ENCODE data around the gene SLC9C2. TPM values are rescaled to one million over a fixed set of nuclear protein-coding genes. Genes with fewer than 3 reads are reported as not detected.
A peak's percentile ranks its signal among the peaks of the same experiment; 100 is the strongest.

The SLC9C2 gene
- total RNA-seq, 1 experiment from 2014 or later: not detected

- H3K36me3 Mint-ChIP-seq (ENCODE audit: insufficient read depth, unreplicated experiment): no peaks in the 10 kb centered on the region
- BruUV-seq (replicated peaks): no TSS peak
- TF ChIP-seq, protein P1, sequence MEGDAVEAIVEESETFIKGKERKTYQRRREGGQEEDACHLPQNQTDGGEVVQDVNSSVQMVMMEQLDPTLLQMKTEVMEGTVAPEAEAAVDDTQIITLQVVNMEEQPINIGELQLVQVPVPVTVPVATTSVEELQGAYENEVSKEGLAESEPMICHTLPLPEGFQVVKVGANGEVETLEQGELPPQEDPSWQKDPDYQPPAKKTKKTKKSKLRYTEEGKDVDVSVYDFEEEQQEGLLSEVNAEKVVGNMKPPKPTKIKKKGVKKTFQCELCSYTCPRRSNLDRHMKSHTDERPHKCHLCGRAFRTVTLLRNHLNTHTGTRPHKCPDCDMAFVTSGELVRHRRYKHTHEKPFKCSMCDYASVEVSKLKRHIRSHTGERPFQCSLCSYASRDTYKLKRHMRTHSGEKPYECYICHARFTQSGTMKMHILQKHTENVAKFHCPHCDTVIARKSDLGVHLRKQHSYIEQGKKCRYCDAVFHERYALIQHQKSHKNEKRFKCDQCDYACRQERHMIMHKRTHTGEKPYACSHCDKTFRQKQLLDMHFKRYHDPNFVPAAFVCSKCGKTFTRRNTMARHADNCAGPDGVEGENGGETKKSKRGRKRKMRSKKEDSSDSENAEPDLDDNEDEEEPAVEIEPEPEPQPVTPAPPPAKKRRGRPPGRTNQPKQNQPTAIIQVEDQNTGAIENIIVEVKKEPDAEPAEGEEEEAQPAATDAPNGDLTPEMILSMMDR (IDR thresholded peaks at IDR 0.05; ENCODE audit: unreplicated experiment): no peak
- no peak overlapping the region for H3K27ac Mint-ChIP-seq (ENCODE audit: low read depth, unreplicated experiment)
- H3K4me1 Mint-ChIP-seq (ENCODE audit: insufficient read depth, unreplicated experiment): no peaks in the 10 kb centered on the region
- ChIA-PET CTCF (no interaction called here), POLR2A (no interaction called here)
- intact Hi-C loops (cut with micrococcal nuclease): no loop called here
- no peaks in the 10 kb centered on the region for H3K27me3 Mint-ChIP-seq (ENCODE audit: insufficient read depth, unreplicated experiment)
- DNase-seq (ENCODE audit: unreplicated experiment): peak; percentile 61
- no peak overlapping the region for H3K4me3 Mint-ChIP-seq (ENCODE audit: unreplicated experiment)
- no peaks in the 10 kb centered on the region for H3K9me3 Mint-ChIP-seq (ENCODE audit: unreplicated experiment)
Observed at GRCh38 chr1:173590557-173590956, 12.3 kb downstream of the SLC9C2 start.

GRCh38 chr1:173581383-173582079 is 21.3 kb downstream of the SLC9C2 start:
- POLR2A ChIA-PET: interaction anchor here (0.7 kb wide), 1 partner anchor 210 kb away, joined by 3 read pairs; no protein-coding TSS in a partner anchor
- Mint-ChIP-seq H3K27ac (ENCODE audit: low read depth, unreplicated experiment) (no peak overlapping the region), H3K4me1 (ENCODE audit: insufficient read depth, unreplicated experiment) (no peaks in the 10 kb centered on the region), H3K36me3 (ENCODE audit: insufficient read depth, unreplicated experiment) (no peaks in the 10 kb centered on the region), H3K4me3 (ENCODE audit: unreplicated experiment) (no peak overlapping the region), H3K9me3 (ENCODE audit: unreplicated experiment) (no peaks in the 10 kb centered on the region), H3K27me3 (ENCODE audit: insufficient read depth, unreplicated experiment) (no peaks in the 10 kb centered on the region)
- intact Hi-C loops (cut with micrococcal nuclease): no loop called here
- TF ChIP-seq, protein P1 (IDR thresholded peaks at IDR 0.05; ENCODE audit: unreplicated experiment): no peak
- no TSS peak for BruUV-seq (replicated peaks)
- CTCF ChIA-PET: interaction anchor here (0.7 to 1.2 kb wide), 2 partner anchors 17 to 837 kb away, joined by 3 to 4 read pairs; no protein-coding TSS in a partner anchor
- no peak for DNase-seq (ENCODE audit: unreplicated experiment)

DNA sequence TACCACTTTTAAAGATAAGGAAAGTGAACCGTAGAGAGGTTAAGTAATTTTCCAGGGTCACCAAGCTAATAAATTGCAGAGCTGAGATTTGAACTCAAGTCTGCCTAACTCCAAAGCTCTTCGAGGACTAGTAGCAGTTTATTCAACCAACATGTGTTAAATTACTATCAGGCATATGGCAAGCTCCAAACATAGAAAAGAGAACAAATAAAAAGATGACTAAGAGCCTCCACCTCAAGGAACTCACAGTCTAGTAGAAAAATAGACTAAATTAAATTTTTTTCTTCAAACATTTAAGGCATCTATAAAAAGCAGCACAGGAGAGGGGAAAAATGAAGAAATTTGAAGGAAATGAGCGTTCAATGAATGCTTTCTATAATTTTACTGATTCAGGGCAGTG is 22.2 kb downstream of the SLC9C2 start:
- Mint-ChIP-seq H3K4me3 (ENCODE audit: unreplicated experiment) (no peak overlapping the region), H3K27ac (ENCODE audit: low read depth, unreplicated experiment) (no peak overlapping the region), H3K9me3 (ENCODE audit: unreplicated experiment) (no peaks in the 10 kb centered on the region), H3K36me3 (ENCODE audit: insufficient read depth, unreplicated experiment) (no peaks in the 10 kb centered on the region), H3K4me1 (ENCODE audit: insufficient read depth, unreplicated experiment) (no peaks in the 10 kb centered on the region), H3K27me3 (ENCODE audit: insufficient read depth, unreplicated experiment) (no peaks in the 10 kb centered on the region)
- CTCF ChIA-PET: no interaction called here
- POLR2A ChIA-PET: no interaction called here
- no peak for DNase-seq (ENCODE audit: unreplicated experiment)
- TF ChIP-seq, protein P1 (IDR thresholded peaks at IDR 0.05; ENCODE audit: unreplicated experiment): no peak
- intact Hi-C loops (cut with micrococcal nuclease): no loop called here
- no TSS peak for BruUV-seq (replicated peaks)

DNA sequence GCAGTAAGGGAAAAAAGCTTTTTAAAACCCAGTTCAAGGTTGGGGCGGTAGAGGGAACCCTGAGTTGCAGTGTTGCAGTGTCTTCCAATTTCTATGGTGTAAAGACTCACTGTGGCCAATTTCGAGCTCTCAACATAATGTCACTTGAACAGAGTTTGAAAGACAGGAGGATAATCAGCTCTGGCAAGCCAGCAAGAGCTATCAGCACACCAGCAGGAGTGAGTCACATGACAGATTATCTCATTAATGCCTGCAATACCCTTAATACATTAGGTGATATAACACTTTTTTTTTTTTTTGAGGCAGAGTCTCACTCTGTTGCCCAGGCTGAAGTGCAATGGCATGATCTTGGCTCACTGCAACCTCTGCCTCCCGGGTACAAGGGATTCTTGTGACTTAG is 22.8 kb downstream of the SLC9C2 start:
- BruUV-seq (replicated peaks): no TSS peak
- Mint-ChIP-seq H3K4me1 (ENCODE audit: insufficient read depth, unreplicated experiment) (no peaks in the 10 kb centered on the region), H3K27ac (ENCODE audit: low read depth, unreplicated experiment) (no peak overlapping the region), H3K9me3 (ENCODE audit: unreplicated experiment) (no peaks in the 10 kb centered on the region), H3K27me3 (ENCODE audit: insufficient read depth, unreplicated experiment) (no peaks in the 10 kb centered on the region), H3K36me3 (ENCODE audit: insufficient read depth, unreplicated experiment) (no peaks in the 10 kb centered on the region), H3K4me3 (ENCODE audit: unreplicated experiment) (no peak overlapping the region)
- intact Hi-C loops (cut with micrococcal nuclease): no loop called here
- ChIA-PET POLR2A (no interaction called here), CTCF (interaction anchor here (0.5 to 0.6 kb wide), 3 partner anchors 8 to 852 kb away, joined by 3 read pairs; no protein-coding TSS in a partner anchor)
- no peak for DNase-seq (ENCODE audit: unreplicated experiment)
- TF ChIP-seq, protein P1 (IDR thresholded peaks at IDR 0.05; ENCODE audit: unreplicated experiment): no peak
